GM12875 (cell line): Measurements from ENCODE around the gene EVI5L.

ENCODE experiments used
- H3K4me3 ChIP-seq: one replicate; pipeline ENCODE4 v1.5.1; 2011; ENCODE audit warnings: low read depth, low read length, control low read depth
- TF ChIP-seq, protein P1 (sequence below): IDR thresholded peaks from 2 replicates; pipeline ENCODE4 v1.5.1; 2011; ENCODE audit warnings: low read depth, mild to moderate bottlenecking, control low read depth, inconsistent platforms, low read length, moderate library complexity, borderline replicate concordance; ENCODE audit not compliant: insufficient read depth

Gene EVI5L

DNA sequence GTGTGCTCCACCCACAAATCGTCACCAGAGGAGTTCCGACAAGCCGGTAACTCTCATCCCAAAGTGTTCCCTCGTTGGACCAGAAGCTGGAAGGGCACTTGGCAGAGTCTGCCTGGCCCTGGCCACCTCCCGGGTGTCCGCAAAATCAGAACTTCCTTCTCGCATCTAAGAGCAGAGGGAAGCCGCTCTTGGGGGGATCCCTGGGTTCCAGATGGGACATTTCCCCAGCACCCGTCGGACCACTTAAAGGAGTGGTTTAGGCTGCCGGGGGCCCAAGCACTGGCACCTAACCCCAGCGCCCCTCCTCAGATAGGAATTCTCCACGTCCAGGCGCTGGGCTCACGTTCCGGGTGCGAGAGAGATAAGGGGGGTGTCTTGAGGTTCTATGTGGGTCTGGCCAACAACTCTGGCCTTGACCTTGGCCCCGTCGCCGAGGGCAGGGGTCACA is 72.8 kb downstream of the EVI5L start:
- peak overlapping the region; percentile 60 for H3K4me3 ChIP-seq
- TF ChIP-seq, protein P1, sequence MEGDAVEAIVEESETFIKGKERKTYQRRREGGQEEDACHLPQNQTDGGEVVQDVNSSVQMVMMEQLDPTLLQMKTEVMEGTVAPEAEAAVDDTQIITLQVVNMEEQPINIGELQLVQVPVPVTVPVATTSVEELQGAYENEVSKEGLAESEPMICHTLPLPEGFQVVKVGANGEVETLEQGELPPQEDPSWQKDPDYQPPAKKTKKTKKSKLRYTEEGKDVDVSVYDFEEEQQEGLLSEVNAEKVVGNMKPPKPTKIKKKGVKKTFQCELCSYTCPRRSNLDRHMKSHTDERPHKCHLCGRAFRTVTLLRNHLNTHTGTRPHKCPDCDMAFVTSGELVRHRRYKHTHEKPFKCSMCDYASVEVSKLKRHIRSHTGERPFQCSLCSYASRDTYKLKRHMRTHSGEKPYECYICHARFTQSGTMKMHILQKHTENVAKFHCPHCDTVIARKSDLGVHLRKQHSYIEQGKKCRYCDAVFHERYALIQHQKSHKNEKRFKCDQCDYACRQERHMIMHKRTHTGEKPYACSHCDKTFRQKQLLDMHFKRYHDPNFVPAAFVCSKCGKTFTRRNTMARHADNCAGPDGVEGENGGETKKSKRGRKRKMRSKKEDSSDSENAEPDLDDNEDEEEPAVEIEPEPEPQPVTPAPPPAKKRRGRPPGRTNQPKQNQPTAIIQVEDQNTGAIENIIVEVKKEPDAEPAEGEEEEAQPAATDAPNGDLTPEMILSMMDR: no peak

DNA sequence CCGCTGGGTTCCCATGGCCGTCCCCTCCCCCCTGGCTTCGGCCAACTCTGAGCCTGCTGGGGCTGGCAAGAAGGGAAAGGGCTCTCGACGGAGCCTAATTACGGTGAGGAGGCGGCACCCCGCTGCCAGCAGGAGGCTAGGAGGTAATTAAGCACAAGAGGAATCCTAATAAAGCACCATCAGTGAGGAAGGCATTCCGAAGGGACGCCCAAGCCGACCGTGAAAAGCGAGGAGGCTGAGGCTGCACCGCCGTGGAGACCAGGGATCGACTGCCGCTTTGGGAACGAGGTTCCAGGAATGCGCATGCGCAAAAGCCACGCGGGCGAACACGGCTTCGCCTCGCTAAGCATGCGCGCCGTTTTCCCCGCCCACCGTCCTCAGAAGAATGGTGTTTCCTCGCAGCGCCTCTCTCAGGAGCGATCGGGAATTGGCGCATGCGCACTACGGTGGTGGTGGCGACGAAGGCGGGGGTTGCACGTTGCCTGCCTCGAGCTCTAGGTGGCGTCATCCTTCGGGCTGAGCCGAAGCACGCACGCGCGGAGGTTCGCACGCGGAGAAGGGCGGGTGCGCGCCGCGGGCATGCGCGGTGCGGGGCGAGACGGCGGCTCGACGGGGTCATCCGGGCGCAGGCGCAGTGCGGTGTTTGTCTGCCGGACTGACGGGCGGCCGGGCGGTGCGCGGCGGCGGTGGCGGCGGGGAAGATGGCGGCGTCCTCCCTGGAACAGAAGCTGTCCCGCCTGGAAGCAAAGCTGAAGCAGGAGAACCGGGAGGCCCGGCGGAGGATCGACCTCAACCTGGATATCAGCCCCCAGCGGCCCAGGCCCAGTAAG is 73.4 kb downstream of the EVI5L start, which contains the start of gene MAP2K7:
Gene MAP2K7 (plus strand): TSS at position 634 of the 830 bp plus-strand sequence. CDS start 68 bp downstream, at position 702.
- TF ChIP-seq, protein P1: peak; percentile 62
- peak within 1 kb of the TSS; percentile 82 for H3K4me3 ChIP-seq

DNA sequence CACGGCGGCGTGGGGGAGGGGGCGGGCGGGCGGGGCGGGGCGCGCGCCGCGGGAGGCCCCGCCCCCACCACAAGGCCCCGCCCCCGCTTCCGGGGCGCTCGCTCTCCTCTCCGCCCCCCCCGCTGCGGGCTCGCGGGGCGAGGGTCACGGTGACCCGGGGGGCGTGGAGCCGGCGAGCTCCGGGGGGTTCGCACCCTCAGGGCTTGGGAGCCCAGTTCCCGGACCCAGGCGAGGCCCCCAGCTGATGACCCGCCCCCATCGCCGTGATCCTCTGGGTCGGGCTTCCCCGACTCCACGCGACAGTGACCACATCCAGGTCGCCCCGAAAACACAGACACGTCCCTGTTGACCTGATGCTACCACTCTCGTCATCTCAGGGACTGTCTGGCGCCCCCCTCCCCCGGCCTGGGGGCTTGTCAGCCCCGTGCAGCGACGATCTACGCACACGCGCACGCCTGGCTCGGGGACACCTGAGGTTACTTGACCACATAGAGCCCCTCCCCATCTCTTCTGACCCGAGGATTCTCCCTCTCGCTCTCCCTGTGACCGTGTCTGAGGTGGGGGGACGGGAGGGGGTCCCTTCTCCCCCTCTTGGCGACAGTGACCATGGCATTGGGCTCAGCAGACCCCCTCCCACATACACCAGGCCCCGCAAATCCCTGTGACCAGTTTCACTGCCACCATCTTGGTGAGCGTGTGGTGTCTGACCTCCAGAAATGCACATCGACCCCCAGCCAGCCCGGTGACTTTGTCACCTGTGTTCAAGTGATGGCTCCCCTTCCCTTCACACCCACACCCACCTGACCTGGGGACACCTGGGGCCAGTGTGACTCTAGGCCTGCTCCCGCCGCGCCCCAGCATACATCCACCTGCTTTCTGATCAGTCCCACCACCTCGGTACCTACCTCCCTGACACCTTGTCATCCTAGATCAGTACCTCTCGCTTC is 74.3 kb downstream of the EVI5L start:
- TF ChIP-seq, protein P1: no peak
- H3K4me3 ChIP-seq: peak overlapping the region; percentile 82

DNA sequence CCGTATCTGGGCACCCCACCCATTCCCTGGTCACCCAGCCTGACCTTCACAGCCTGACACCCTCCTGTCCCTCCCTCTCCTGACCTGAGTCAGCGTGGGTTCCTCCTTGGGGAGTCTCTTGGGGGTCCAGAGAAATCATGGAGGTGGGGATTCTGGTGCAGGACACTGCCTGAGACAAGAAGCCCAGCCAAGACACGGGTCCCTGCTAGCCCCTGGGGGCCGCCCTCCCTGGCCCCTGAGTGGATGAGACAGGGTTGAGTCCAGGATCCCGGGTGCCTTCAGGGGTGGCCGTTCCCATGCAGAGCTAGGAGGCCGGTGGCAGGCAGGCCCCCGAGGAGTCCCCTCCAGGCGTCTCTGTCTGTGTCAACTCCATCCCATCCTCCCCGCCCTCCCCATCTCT is 75.2 kb downstream of the EVI5L start:
- TF ChIP-seq, protein P1: no peak

DNA sequence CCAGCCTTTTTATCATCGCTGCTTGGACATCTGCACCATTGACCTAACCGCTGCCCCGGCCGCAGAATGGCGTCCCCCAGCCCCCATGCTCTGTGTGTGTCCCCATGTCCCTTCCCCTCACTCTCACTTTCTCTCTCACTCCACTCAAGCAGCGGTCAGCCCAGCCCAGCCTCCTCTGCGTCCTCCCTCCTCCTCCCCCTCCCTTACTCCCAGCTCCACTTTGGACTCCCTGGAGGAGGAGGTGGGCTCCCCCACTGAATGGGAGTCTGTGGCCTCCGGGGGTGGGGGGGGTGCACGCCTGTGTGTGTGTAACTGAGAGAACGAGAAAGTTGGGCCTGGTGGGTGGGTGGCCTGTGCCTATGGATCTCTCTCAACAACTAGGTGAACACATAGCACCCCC is 75.8 kb downstream of the EVI5L start:
- H3K4me3 ChIP-seq: no peak overlapping the region
- TF ChIP-seq, protein P1: no peak

More for the DNA sequence above, 75.2 kb downstream of the EVI5L start:
- H3K4me3 ChIP-seq: no peak overlapping the region

DNA sequence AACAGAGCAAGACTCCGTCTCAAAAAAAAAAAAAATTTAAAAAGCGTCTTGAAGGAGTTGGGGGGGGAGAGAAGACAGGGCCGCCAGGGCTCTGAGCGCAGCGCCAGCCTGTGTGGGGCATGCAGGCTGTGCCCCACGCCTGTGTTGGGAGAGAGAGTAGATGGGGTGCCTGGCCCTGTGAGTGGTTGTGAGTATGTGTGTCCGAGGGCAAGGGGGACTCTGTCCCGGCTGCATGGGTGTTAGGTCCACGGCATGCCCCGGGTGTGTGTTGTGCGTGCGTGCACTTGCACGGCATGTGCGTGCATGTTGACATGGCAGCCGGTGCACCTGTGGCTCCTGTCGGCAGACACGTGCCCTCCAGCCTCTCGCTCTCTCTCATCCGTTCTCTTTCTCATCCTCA is 77.1 kb downstream of the EVI5L start:
- TF ChIP-seq, protein P1: no peak
- H3K4me3 ChIP-seq: no peak overlapping the region
